GM04503 (cell line): ENCODE results near the gene YWHAB.

ENCODE experiments used
- DNase-seq: peaks from one replicate; pipeline ENCODE4 v3.0.0-alpha.2; 2012; ENCODE audit warnings: low read depth

The YWHAB gene

GRCh38 chr20:44955270-44955669 is 69.8 kb downstream of the YWHAB start:
- no peak for DNase-seq

GRCh38 chr20:44956410-44956809 is 70.9 kb downstream of the YWHAB start:
- DNase-seq, result no peak
